Osteoblast (primary cell): Measurements from ENCODE around the gene NGDN. TPM values are rescaled to one million over a fixed set of nuclear protein-coding genes. Genes with fewer than 3 reads are reported as not detected.
"Not testable (repeated sequence)": the region's sequence is repeated elsewhere in the genome, so short reads cannot be mapped to it uniquely, and the experiment has no call there.

Source experiments
- DNase-seq: peaks from one replicate; pipeline ENCODE4 v3.0.0; 2011; ENCODE audit warnings: low spot score, mixed read lengths; ENCODE audit not compliant: insufficient read length; ENCODE audit errors: missing footprints
- H2AFZ ChIP-seq: 2 replicates; pipeline ENCODE4 v1.6.0; 2011; ENCODE audit warnings: mild to moderate bottlenecking, low read length
- H3K27ac ChIP-seq: 2 replicates; pipeline ENCODE4 v1.5.1; 2011; ENCODE audit warnings: mild to moderate bottlenecking, low read depth, low read length, moderate library complexity
- H3K27me3 ChIP-seq: 2 replicates; pipeline ENCODE4 v1.6.0; 2012; ENCODE audit warnings: mild to moderate bottlenecking, control low read depth, inconsistent platforms, low read length, moderate library complexity; ENCODE audit not compliant: insufficient read depth
- H3K36me3 ChIP-seq: 2 replicates; pipeline ENCODE4 v1.5.1; 2011; ENCODE audit warnings: mild to moderate bottlenecking, low read length, control low read depth, moderate library complexity; ENCODE audit not compliant: insufficient read depth
- H3K4me1 ChIP-seq: 2 replicates; pipeline ENCODE4 v1.5.1; 2011; ENCODE audit warnings: mild to moderate bottlenecking, low read length, control low read depth, moderate library complexity; ENCODE audit not compliant: insufficient read depth
- H3K4me2 ChIP-seq: 2 replicates; pipeline ENCODE4 v1.6.0; 2011; ENCODE audit warnings: mild to moderate bottlenecking, low read length; ENCODE audit not compliant: insufficient read depth
- H3K4me3 ChIP-seq: fragments of 200-600 bp; sonication (generic); 3 replicates; pipeline ENCODE4 v1.5.1; 2012; ENCODE audit warnings: mild to moderate bottlenecking, low read length, inconsistent platforms; ENCODE audit not compliant: insufficient read depth
- H3K79me2 ChIP-seq: 2 replicates; pipeline ENCODE4 v1.6.0; 2012; ENCODE audit warnings: mild to moderate bottlenecking, low read length, control low read depth, inconsistent platforms; ENCODE audit not compliant: insufficient read depth
- H3K9me3 ChIP-seq: 2 replicates; pipeline ENCODE4 v1.5.1; 2011; ENCODE audit warnings: low read depth, low read length, control low read depth
- H4K20me1 ChIP-seq: 2 replicates; pipeline ENCODE4 v1.6.0; 2012; ENCODE audit warnings: mild to moderate bottlenecking, low read length, control low read depth; ENCODE audit not compliant: insufficient read depth
- total RNA-seq: library from RNA; depleted of rRNA; stranded (reverse); fragments of >200 nt; gene quantifications from 2 replicates; pipeline ENCODE4 v1.2.3, GENCODE V29; 2012
- TF ChIP-seq, protein P1 (sequence below): IDR thresholded peaks from 2 replicates; pipeline ENCODE4 v1.5.1; 2011; ENCODE audit warnings: mild to moderate bottlenecking, low read depth, low read length, moderate library complexity; ENCODE audit errors: extremely low read depth

Gene NGDN
- total RNA-seq, 1 donor: 49.6 TPM

DNA sequence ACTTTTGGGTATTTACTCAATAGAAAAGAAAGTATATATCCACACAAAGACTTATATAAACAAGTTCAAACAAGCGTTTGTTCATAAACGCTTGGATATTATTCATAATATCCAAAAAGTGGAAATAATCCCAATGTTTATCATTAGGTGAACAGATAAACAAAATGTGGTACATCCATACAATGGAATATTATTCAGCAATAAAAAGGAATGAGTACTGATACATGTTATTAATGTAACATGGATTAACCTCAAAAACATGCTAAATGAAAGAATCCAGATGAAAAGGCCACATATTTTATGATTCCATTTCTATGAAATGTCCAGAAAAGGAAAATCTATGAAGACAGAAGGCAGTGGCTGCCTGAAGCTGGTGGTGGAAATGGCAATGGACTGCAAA is 17.3 kb upstream of the NGDN start:
- no peak overlapping the region for H3K4me2 ChIP-seq
- peaks cover 15% of the 10 kb centered on the region for H3K27me3 ChIP-seq
- H4K20me1 ChIP-seq: no peaks in the 10 kb centered on the region
- TF ChIP-seq, protein P1, sequence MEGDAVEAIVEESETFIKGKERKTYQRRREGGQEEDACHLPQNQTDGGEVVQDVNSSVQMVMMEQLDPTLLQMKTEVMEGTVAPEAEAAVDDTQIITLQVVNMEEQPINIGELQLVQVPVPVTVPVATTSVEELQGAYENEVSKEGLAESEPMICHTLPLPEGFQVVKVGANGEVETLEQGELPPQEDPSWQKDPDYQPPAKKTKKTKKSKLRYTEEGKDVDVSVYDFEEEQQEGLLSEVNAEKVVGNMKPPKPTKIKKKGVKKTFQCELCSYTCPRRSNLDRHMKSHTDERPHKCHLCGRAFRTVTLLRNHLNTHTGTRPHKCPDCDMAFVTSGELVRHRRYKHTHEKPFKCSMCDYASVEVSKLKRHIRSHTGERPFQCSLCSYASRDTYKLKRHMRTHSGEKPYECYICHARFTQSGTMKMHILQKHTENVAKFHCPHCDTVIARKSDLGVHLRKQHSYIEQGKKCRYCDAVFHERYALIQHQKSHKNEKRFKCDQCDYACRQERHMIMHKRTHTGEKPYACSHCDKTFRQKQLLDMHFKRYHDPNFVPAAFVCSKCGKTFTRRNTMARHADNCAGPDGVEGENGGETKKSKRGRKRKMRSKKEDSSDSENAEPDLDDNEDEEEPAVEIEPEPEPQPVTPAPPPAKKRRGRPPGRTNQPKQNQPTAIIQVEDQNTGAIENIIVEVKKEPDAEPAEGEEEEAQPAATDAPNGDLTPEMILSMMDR: no peak
- no peak overlapping the region for H3K27ac ChIP-seq
- H3K36me3 ChIP-seq: no peaks in the 10 kb centered on the region
- H3K4me1 ChIP-seq: no peaks in the 10 kb centered on the region
- no peak for DNase-seq
- H3K9me3 ChIP-seq: no peaks in the 10 kb centered on the region
- H3K79me2 ChIP-seq: no peaks in the 10 kb centered on the region
- no peak overlapping the region for H3K4me3 ChIP-seq
- H2AFZ ChIP-seq: no peak overlapping the region

DNA sequence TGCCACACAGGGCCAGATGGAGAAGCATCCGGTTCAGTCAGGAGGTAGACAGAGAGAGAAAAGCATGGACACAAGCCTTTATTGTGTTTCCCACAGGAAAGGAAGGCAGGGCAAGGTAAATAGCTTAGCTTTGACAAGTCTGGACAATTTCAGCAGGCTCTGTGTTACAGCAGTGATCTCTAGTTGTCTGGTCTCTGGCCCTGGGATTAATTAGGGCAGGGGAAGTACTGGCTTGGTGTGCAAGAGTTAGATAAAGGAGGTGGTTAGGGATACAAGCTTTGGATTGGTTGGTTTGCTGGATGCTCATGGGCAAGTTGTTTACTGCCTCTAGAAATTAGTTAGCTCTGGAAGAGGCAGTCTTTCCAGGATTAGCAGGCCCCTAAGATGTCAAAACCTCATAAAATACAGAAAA is 15.1 kb upstream of the NGDN start:
- TF ChIP-seq, protein P1: no peak
- Histone ChIP-seq H3K4me3 (no peak overlapping the region), H3K36me3 (no peaks in the 10 kb centered on the region), H3K79me2 (no peaks in the 10 kb centered on the region), H3K4me2 (no peak overlapping the region), H3K27ac (no peak overlapping the region), H3K9me3 (no peaks in the 10 kb centered on the region), H2AFZ (no peak overlapping the region), H3K27me3 (peaks cover 8% of the 10 kb centered on the region), H3K4me1 (no peaks in the 10 kb centered on the region), H4K20me1 (no peaks in the 10 kb centered on the region)
- no peak for DNase-seq

DNA sequence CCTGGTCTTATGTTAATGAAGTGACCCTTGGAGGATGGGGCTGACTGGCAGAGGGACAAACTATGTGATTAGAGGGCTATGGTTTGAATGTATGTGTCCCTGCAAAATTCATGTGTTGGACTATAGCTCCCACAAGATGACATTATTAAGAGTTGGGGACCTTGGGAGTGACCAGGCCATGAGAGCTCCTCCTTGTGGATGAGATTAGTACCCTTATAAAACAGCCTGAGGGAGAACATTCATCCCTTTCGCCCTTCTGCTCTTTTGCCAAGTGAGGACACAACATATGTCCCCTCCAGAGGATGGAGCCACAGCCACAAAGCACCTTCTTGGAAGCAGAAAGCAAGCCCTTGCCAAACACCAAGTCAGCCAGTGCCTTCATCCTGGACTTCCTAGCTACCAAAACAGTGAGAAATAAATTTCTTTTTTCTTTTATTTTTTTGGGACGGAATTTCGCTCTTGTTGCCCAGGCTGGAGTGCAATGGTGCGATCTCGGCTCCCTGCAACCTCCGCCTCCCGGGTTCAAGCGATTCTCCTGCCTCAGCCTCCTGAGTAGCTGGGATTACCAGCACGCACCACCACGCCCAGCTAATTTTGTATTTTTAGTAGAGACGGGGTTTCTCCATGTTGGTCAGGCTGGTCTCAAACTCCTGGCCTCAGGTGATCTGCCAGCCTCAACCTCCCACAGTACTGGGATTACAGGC is 12.5 kb upstream of the NGDN start:
- H3K9me3 ChIP-seq, H2AFZ ChIP-seq, H3K27me3 ChIP-seq, H3K4me2 ChIP-seq, H3K4me3 ChIP-seq, DNase-seq, H3K27ac ChIP-seq, H4K20me1 ChIP-seq, H3K36me3 ChIP-seq, H3K4me1 ChIP-seq, H3K79me2 ChIP-seq: not testable (repeated sequence)
- TF ChIP-seq, protein P1: peak; percentile 39

DNA sequence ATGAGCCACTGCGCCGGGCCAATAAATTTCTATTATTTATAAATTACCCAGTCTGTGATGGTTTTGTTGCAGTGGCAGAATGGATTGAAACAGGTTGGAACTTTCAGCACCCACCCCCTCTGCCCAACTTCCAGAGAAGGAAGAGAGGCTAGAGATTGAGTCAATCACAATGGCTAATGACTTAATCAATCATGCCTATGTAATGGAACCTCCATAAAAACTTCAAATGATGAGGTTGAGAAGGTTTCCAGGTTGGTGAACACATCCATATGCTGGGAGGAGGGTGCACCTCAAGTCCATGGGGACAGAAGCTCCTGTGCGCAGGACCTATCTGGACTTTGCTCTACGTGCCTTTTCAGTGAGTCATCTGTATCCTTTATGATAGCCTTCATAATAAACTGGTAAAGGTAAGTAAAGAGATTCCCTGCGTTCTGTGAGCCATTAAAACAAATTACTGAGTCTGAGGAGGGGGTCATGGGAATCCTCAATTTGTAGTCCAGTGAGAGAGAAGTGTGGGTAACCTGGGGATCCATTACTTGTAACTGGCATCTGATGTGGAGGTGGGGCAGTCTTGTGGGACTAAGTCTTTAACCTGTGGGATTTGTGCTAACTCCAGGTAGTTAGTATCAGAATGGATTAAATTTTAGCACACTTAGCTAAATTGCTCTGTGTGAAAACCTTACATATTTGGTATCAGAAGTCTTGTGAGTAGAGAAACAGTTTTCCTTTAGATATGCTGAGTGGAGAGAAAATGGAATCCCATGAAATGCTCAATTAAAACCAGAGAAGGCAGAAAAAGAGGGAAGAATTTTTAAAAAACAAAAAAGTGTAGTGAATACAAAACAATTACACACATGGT is 11.7 kb upstream of the NGDN start:
- DNase-seq: no peak
- Histone ChIP-seq H3K27ac (no peak overlapping the region), H3K27me3 (peaks cover 5% of the 10 kb centered on the region), H3K4me1 (no peaks in the 10 kb centered on the region), H3K79me2 (no peaks in the 10 kb centered on the region), H4K20me1 (no peaks in the 10 kb centered on the region), H3K36me3 (no peaks in the 10 kb centered on the region), H3K4me2 (no peak overlapping the region), H2AFZ (no peak overlapping the region), H3K4me3 (no peak overlapping the region), H3K9me3 (no peaks in the 10 kb centered on the region)
- TF ChIP-seq, protein P1: no peak
